Measurements from ENCODE around the gene AP1B1.
"Not testable (repeated sequence)": the region's sequence is repeated elsewhere in the genome, so short reads cannot be mapped to it uniquely, and the experiment has no call there.

The AP1B1 gene

DNA sequence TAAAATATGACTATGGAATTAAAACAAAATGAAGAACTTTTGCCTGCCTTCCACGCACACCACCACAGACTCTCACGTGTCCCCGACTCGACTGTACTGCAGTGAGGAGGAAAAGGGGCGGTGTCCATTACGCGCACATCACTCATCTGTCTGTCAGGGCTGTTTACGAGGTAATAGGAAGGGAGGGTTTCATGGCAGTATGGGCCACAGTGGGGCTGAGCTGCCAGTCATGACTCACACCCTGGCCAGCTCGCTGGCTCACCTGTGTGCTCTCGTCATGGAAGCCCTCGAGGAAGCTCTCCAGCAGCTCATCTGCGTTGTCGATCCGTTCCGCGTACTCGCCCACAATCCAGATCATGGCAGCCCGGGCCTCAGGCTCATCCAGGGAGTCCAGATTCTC is 39.4 kb downstream of the AP1B1 start:
- no peak for DNase-seq (ENCODE audit: low spot score)

GRCh38 chr22:29348041-29348440 is 40.3 kb downstream of the AP1B1 start:
- DNase-seq (ENCODE audit: low spot score), result no peak

- DNase-seq (ENCODE audit: low spot score), result no peak
Measured at GRCh38 chr22:29346659-29347058, 41.7 kb downstream of the AP1B1 start.

DNA sequence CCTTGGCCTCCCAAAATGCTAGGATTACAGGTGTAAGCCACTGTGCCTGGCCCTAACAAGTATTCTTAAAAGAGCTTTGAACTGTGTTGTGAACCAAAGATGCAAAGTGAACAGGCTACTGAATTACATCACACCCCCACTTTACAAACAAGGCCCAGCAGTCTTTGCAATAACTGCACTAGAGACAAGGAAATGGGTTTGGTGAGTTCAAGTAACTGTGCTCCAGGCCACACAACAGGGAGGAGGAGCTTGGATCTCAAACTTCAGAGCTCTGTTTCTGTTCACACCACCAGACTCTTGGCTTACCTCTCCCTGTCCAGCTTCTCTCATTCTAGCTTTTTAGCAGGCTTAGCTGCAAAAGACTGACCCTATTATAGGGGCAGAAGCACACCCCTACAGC is 42.4 kb downstream of the AP1B1 start:
- DNase-seq (ENCODE audit: low spot score), result no peak

DNA sequence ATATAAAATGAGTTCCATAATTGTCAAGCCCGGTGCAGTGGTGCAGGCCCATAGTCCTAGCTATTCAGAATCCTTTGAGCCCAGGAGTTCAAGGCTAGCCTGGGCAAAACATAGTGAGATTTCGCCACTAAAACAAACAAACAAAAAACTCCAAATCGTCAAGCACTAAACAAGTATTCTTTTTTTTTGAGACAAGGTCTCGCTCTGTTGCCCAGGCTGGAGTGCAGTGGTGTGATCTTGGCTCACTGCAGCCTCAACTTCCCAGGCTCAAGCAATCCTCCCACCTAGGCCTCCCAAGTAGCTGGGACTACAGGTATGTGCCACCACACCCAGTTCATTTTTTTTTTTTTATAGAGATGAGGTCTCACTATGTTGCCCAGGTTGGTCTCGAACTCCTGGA is 43.5 kb downstream of the AP1B1 start:
- not testable (repeated sequence) for DNase-seq (ENCODE audit: low spot score)

DNA sequence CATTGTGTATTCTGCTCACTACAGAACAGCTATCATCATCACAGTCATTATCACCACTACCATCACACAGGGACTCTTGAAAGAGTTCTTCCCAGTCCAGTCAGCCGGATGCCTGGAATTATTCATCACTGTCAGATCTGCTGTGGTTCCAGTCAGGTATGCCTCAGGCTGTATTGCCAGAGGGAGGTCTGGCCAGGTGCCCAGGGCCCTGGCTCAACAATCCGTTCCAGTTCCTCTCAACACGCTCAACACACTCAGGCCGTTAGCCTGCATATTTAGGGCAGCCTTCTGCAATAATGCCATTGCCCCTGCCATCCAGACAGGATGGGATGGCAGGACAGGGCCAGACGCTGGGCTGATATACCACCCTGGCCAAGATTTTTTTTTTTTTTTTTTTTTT is 44.2 kb downstream of the AP1B1 start:
- DNase-seq (ENCODE audit: low spot score), result no peak

- DNase-seq (ENCODE audit: low spot score), result no peak
Measured at GRCh38 chr22:29343313-29343805, 45.0 kb downstream of the AP1B1 start.

DNA sequence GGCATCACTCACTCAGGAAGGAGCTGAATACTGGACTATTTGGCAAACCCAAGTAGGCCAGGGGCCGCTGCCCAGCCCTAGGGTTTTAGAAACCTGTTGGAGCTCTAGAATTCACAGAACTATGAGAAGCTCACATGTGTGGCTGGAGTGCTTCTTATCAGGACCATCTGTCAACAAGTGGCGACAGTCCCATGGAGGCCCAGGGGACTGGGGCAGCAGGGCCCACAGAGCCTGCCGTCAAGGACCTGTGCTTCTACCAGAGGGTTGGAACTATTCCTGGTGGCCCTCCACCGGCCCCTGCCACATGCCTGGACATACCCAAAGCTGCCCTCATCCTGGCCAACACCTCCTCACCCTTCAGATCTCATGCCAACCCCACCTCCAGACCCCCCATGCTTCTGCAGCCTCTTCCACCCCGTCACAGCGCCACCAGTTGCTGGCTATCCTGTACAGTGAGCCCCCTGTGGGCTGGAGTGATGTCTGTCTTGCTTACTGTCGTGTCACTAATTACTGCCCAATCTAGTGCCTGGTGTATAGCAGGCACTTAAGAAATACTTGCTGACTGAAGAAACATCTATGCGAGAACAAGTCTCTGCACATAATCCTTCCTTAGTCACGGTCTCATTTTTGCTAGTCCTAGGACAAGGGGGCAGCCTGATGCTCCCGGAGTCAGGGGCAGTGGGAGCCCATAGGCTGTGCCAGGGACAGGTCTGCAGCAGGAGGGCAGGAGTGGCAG is 45.6 kb downstream of the AP1B1 start:
- no peak for DNase-seq (ENCODE audit: low spot score)

- no peak for DNase-seq (ENCODE audit: low spot score)
Measured at GRCh38 chr22:29342177-29342576, 46.2 kb downstream of the AP1B1 start.

DNA sequence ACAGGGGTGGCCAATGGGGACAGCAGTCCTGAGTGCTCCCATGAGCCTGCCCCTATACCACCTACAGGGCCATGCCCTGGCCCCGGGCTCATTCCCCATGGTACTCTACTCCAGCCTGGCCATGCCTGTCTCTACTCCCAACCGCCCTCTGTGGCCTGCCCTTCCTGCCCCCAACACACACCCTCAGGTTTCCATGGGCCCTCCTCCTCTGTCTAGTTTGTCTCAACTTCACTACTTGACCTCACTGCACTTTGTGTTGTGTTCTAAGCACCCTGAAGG is 46.6 kb downstream of the AP1B1 start:
- DNase-seq (ENCODE audit: low spot score), result no peak

DNA sequence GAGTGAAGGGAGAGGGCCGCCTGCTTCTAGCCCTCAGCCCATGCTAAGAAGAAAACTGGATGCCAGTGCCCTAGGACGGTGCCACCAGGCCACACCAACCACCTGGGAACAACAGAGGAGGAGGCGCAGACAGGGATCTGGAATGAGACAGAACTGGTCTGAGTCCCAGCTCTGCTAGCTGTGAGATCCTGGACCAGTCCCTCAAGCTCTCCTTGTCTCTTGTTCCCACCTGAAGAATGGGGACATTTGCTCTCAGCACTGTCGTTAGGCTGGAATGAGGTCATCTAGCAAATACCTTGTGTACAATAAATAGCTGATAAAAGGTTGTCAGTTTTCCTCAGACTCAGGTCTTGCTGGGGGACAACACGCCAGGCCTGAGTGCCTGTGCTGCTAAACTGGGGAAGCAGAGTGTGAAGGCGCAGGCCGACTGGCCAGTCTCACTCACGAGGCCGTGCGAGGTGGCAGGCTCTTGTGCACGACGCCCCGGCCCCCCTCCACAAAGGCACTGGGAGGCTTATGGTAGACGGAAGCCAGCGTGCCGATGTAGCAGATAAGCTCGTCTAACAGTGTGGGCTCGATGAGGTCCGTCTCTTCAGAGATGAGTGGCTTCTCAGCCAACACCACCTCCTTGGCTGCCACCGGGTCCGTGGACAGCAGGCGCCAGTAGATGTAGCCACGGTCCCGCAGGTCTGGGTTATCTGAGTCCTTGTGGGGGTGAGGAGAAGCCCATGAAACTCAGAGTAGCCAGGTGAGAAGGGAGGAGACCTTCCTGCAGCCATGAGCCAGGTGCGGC is 47.1 kb downstream of the AP1B1 start:
- DNase-seq (ENCODE audit: low spot score), result no peak

DNA sequence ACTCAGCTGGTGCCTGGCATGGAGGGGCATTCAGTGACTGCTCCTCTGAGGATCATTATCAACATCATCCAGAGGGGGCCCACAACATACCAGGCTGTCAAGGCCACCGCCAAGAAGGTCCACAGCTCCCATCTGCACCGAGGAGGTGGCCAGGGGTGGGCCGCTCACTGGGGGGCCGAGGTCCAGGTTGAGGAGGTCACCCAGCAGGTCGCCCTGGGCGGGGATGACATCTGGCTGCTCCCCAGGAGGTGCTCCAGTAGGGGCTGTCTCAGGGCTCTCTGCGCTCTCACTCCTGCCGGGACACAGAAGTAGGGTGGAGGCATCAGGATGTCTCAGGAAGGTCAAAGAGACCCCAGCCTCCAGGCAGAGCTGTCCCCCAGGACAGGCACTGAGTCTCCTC is 47.8 kb downstream of the AP1B1 start:
- no peak for DNase-seq (ENCODE audit: low spot score)

DNA sequence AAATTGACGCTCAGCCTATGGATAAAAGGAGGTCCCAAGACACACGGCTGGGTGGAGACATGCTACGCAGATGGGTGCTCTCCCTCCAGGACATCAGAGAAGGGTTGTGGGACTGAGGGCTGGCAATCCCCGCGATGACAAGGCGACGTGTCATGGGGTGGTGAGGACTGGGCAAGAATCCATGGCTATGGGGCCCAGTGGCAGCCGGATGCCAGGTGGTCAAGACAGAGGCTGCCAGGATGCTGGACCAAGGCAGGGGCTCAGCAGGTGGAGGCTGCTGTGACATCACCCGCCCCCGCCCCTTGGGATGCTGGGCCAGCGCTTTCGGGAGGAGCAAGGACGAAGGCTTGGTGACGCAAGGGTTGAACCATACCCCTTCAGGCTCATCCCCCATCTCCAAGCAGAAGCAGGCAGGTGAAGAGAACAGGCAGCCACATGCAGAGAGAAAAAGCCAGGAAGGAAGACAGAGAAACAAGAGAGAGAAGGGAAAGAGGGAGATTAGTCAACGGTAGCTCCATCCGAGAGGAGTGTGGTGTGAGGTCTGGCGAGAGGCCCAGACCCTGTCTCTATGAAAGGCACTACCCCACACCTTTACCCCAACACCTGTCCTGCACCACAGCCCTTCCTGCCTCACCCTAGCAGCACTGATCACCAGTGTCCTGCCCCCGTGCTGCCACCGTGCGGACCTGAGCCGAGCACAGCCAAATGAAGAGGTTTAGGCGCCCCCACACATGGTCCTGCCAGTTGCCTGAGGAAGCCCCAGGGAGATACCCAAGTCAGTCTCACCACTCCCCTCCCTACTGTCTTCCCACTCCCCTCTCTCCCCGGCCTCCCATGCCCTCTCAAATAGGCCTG is 48.8 kb downstream of the AP1B1 start:
- DNase-seq (ENCODE audit: low spot score), result no peak

DNA sequence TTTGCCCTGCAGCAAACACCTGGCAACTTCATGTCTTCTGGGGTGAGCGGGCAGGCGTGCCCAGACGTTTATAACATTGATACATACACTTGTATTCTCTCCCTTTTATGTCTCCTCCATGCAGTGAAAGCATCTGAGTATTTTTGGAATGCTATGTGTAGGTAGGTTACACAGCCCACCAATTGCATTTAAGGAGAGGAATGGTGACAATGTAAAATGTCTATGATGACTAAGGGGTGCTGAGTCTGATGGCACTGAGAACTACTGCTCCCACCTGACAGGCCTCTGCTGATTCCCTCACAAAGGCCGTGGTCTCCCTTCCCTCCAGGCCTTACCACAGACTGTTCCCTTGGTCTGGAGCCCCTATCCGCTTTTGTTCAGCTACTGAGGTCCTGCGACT is 50.0 kb downstream of the AP1B1 start:
- no peak for DNase-seq (ENCODE audit: low spot score)

DNA sequence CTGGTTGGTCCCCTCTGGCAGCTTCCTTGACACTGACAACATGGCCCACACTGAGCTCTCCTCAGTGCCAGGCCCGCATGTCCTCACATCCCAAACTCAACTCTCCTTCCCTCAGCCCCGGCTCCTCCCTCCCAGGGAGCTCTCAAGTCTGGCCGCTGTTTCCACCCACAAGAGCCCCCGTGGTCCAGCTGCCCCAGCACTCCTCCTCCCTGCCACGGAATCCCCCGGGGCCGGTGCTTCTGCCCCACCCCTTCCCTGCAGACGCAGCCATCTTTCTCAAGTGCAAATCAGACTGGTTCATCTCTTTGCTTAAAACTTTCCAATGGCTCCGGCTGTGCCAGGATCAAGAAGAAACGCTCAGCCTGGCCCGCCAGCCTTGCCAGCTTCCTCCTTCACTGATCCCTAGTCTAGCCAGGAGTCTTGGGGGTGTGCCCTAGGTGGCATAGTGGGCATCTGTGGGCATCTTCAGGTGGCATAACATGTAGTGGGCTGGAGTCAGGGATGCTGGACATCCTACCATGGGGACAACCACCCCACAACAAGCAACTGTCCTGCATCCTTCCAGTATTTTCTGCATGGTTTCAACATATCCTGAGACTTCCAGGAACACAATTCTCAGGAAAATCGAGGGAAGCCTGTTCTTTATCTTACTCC is 50.6 kb downstream of the AP1B1 start:
- no peak for DNase-seq (ENCODE audit: low spot score)

- no peak for DNase-seq (ENCODE audit: low spot score)
Measured at GRCh38 chr22:29336751-29337490, 51.4 kb downstream of the AP1B1 start.

DNA sequence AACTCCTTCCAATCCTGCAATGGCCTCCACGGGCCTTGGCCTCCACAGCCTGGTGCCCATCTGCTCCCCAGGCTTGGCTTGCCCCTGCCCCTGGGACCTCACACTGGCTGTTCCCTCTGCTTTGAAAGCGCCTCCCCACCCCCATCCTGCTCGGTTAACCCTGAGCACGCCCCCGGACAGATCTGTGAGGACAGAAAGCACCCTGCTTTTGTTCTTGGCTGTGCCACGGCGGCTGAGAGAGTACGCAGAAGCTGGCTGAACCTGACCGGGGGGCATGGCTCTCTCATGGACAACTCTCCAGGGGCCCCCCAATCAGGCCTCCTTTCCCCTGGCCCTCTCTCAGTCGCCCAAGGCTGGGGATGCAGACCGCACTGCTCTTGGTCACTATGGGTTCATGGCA is 52.7 kb downstream of the AP1B1 start:
- DNase-seq (ENCODE audit: low spot score), result no peak

GRCh38 chr22:29334696-29335344 is 53.5 kb downstream of the AP1B1 start:
- no peak for DNase-seq (ENCODE audit: low spot score)

DNA sequence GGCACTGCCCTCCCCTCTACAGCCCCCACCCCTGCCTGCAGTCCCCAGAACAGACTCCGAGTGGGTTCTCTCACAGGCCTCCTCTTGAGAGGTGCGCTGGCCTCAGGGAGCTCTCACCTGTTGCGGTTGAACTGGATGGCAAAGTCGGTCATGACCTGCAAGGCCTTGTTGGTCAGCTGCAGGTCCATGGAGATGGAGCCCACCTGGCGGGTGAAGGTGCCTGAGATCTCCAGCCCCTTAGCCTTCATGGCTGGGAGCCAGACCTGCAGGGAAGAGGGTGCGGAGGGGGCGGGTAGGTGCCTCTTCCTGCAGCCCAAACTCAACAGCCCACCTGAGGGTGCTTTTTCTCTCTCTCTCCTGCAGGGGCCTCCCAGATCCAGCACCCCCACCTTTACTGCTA is 54.2 kb downstream of the AP1B1 start:
- no peak for DNase-seq (ENCODE audit: low spot score)

GRCh38 chr22:29332886-29333496 is 55.4 kb downstream of the AP1B1 start:
- DNase-seq (ENCODE audit: low spot score), result no peak

All from CD4-positive, alpha-beta T cell treated with Interleukin-6 at 100 ng/mL for 8 hours (primary cell).